Tibial nerve (tissue), 4 donors: Measurements from ENCODE around the gene MBL2. TPM values are rescaled to one million over a fixed set of nuclear protein-coding genes. Genes with fewer than 3 reads are reported as not detected.

ENCODE experiments used
- DNase-seq, 2 donors: peaks; one replicate each; pipeline ENCODE4 v3.0.0-alpha.2; 2019; ENCODE audit warnings: low spot score in 2 of 2
- H3K27ac ChIP-seq, 4 donors: fragments of 200-600 bp; sonication (generic) in 3 of 4; one replicate each; pipeline ENCODE4 v1.5.1; 2017 to 2019; ENCODE audit warnings: mild to moderate bottlenecking in 1 of 4
- H3K27me3 ChIP-seq, 2 donors: fragments of 200-600 bp; sonication (generic) in 1 of 2; one replicate each; pipeline versions ENCODE4 v1.5.1 to v1.6.0; 2017 to 2019
- H3K36me3 ChIP-seq, 3 donors: fragments of 200-600 bp; sonication (generic); one replicate each; pipeline ENCODE4 v1.5.1; 2018 to 2019
- H3K4me1 ChIP-seq, 4 donors: fragments of 200-600 bp; sonication (generic) in 3 of 4; one replicate each; pipeline ENCODE4 v1.5.1; 2017 to 2019
- H3K4me3 ChIP-seq, 4 donors: fragments of 200-600 bp; sonication (generic) in 3 of 4; one replicate each; pipeline ENCODE4 v1.5.1; 2017 to 2019; ENCODE audit warnings: mild to moderate bottlenecking in 1 of 4, moderate library complexity in 1 of 4
- H3K9me3 ChIP-seq, 4 donors: fragments of 200-600 bp; sonication (generic) in 3 of 4; one replicate each; pipeline ENCODE4 v1.5.1; 2017 to 2019
- CTCF ChIP-seq, 5 experiments: fragments of 200-600 bp in 3 of 5; fragments of 450-650 bp in 2 of 5; sonication (generic) in 3 of 5; IDR thresholded peaks; one replicate each; pipeline ENCODE4 v1.5.1; 2016 to 2019; ENCODE audit warnings: antibody characterized with exemption in 5 of 5, mild to moderate bottlenecking in 3 of 5, moderate library complexity in 2 of 5
- EP300 ChIP-seq, 2 donors: sonication (generic); formaldehyde crosslinking; IDR thresholded peaks; one replicate each; pipeline ENCODE4 v1.6.1; 2017; ENCODE audit warnings: antibody characterized with exemption in 2 of 2, mild to moderate bottlenecking in 1 of 2
- POLR2A ChIP-seq, 2 donors: fragments of 450-650 bp; IDR thresholded peaks; one replicate each; pipeline ENCODE4 v1.6.1; 2017; ENCODE audit warnings: antibody characterized with exemption in 2 of 2, mild to moderate bottlenecking in 2 of 2, moderate library complexity in 2 of 2
- WGBS, 2 donors: methylation state at CpG; one replicate each; pipeline ENCODE4 v1.1.5; 2018; 5-methylcytosine and 5-hydroxymethylcytosine counted together
- total RNA-seq, 4 donors: library from RNA; depleted of rRNA; stranded (reverse); fragments of >200 nt; gene quantifications; one replicate each; pipeline ENCODE4 v1.1.0, GENCODE V29; 2016

Gene MBL2
- total RNA-seq, 4 donors from 2014 or later: 0.21 to 0.22 TPM; not detected in 2

- Histone ChIP-seq H3K36me3 (no peaks in the 10 kb centered on the region), H3K4me1 (peaks cover 0 to 7% (median 0%) of the 10 kb centered on the region in 4 donors), H3K27me3 (peaks cover 0 to 7% of the 10 kb centered on the region in 2 donors), H3K27ac (peak overlapping the region in 1 of 4 donors; percentile 22), H3K9me3 (no peaks in the 10 kb centered on the region), H3K4me3 (no peak overlapping the region)
- 49 to 68% methylated on average over 34 to 38 of the region's 42 CpGs for WGBS, 2 donors
- TF ChIP-seq CTCF (IDR thresholded peaks at IDR 0.05) (peak in 4 of 5 experiments; percentile 41 to 48 (median 46)), POLR2A (IDR thresholded peaks at IDR 0.05) (no peak)
- no peak for DNase-seq
Measured at GRCh38 chr10:52778511-52779392, 6.2 kb upstream of the MBL2 start.

GRCh38 chr10:52777414-52777813, 4.8 kb upstream of the MBL2 start:
- WGBS, 2 donors: 78 to 93% methylated on average over 5 of the region's 5 CpGs
- H3K27me3 ChIP-seq: peaks cover 0 to 7% of the 10 kb centered on the region in 2 donors
- H3K9me3 ChIP-seq: no peaks in the 10 kb centered on the region
- peaks cover 0 to 7% (median 0%) of the 10 kb centered on the region in 4 donors for H3K4me1 ChIP-seq
- H3K36me3 ChIP-seq: no peaks in the 10 kb centered on the region
- DNase-seq: no peak
- TF ChIP-seq POLR2A (IDR thresholded peaks at IDR 0.05) (no peak), CTCF (IDR thresholded peaks at IDR 0.05) (no peak), EP300 (IDR thresholded peaks at IDR 0.05) (no peak)
- no peak overlapping the region for H3K4me3 ChIP-seq
- no peak overlapping the region for H3K27ac ChIP-seq

- H3K9me3 ChIP-seq: no peaks in the 10 kb centered on the region
- peaks cover 0 to 7% of the 10 kb centered on the region in 2 donors for H3K27me3 ChIP-seq
- H3K27ac ChIP-seq: no peak overlapping the region
- H3K4me1 ChIP-seq: peaks cover 0 to 7% (median 0%) of the 10 kb centered on the region in 4 donors
- no peak overlapping the region for H3K4me3 ChIP-seq
- DNase-seq: no peak
- WGBS, 2 donors: no CpG with 5 or more reads among the region's 1 CpG
- TF ChIP-seq CTCF (IDR thresholded peaks at IDR 0.05): no peak
- no peaks in the 10 kb centered on the region for H3K36me3 ChIP-seq
Measured at GRCh38 chr10:52776471-52776903, 3.9 kb upstream of the MBL2 start.

GRCh38 chr10:52775132-52775647, 2.6 kb upstream of the MBL2 start:
- WGBS, 2 donors: 87 to 91% methylated on average over 12 of the region's 12 CpGs
- H3K36me3 ChIP-seq: no peaks in the 10 kb centered on the region
- DNase-seq: no peak
- no peak overlapping the region for H3K4me3 ChIP-seq
- no peak overlapping the region for H3K27ac ChIP-seq
- no peaks in the 10 kb centered on the region for H3K9me3 ChIP-seq
- H3K4me1 ChIP-seq: peaks cover 0 to 7% (median 0%) of the 10 kb centered on the region in 4 donors
- H3K27me3 ChIP-seq: peaks cover 0 to 7% of the 10 kb centered on the region in 2 donors
- no peak for TF ChIP-seq POLR2A (IDR thresholded peaks at IDR 0.05)
- TF ChIP-seq EP300 (IDR thresholded peaks at IDR 0.05): no peak
- no peak for TF ChIP-seq CTCF (IDR thresholded peaks at IDR 0.05)

- Histone ChIP-seq H3K27me3 (peaks cover 0 to 7% of the 10 kb centered on the region in 2 donors), H3K4me1 (peaks cover 0 to 7% (median 0%) of the 10 kb centered on the region in 4 donors), H3K9me3 (no peaks in the 10 kb centered on the region), H3K27ac (no peak overlapping the region), H3K4me3 (no peak overlapping the region), H3K36me3 (no peaks in the 10 kb centered on the region)
- WGBS, 2 donors: 83 to 86% methylated on average over 8 of the region's 8 CpGs
- TF ChIP-seq EP300 (IDR thresholded peaks at IDR 0.05): no peak
- no peak for TF ChIP-seq POLR2A (IDR thresholded peaks at IDR 0.05)
- no peak for TF ChIP-seq CTCF (IDR thresholded peaks at IDR 0.05)
- DNase-seq: no peak
Measured at GRCh38 chr10:52774600-52775106, 2.1 kb upstream of the MBL2 start.
